Left lung (tissue), 10 donors: ENCODE measurements around the gene SYK. TPM values are rescaled to one million over a fixed set of nuclear protein-coding genes. Genes with fewer than 3 reads are reported as not detected.
A peak's percentile ranks its signal among the peaks of the same experiment; 100 is the strongest.

Source experiments
- ATAC-seq: fragments of 200-7000 bp; cut with Tn5 transposase; one replicate; pipeline ENCODE4 v1.9.1; 2020; ENCODE audit warnings: moderate library complexity
- DNase-seq, 4 donors: peaks; one replicate each; pipeline ENCODE4 v3.0.0-alpha.2; 2013 to 2020
- H3K27ac ChIP-seq, 2 donors: fragments of 200-600 bp; sonication (generic) in 1 of 2; one replicate each; pipeline versions ENCODE4 v1.5.0 to v1.8.0; 2020 to 2021
- H3K27me3 ChIP-seq, 2 donors: fragments of 200-600 bp; sonication (generic) in 1 of 2; one replicate each; pipeline versions ENCODE4 v1.5.0 to v1.8.0; 2020 to 2021
- H3K36me3 ChIP-seq, 2 donors: fragments of 200-600 bp; sonication (generic) in 1 of 2; one replicate each; pipeline versions ENCODE4 v1.5.0 to v1.8.0; 2020 to 2021
- H3K4me1 ChIP-seq, 2 donors: fragments of 200-600 bp; one replicate each; pipeline ENCODE4 v1.8.0; 2021
- H3K4me3 ChIP-seq, 2 donors: fragments of 200-600 bp; sonication (generic) in 1 of 2; one replicate each; pipeline versions ENCODE4 v1.5.0 to v1.8.0; 2020 to 2021; ENCODE audit warnings: mild to moderate bottlenecking in 1 of 2
- H3K9me3 ChIP-seq, 2 donors: fragments of 200-600 bp; sonication (generic) in 1 of 2; one replicate each; pipeline versions ENCODE4 v1.5.0 to v1.8.0; 2020 to 2021
- intact Hi-C, 2 donors: fragments of 100-400 bp; cut with DNase I; formaldehyde crosslinking; loops; one replicate each; pipeline versions ENCODE4 v1.11.2 to v1.14.2; 2022
- polyA plus RNA-seq, 6 donors: library from polyadenylated mRNA; unstranded; fragments of 120-200 nt; gene quantifications; one replicate each; pipeline ENCODE4 v1.2.1, GENCODE V29; 2013; ENCODE audit not compliant: insufficient read length in 6 of 6
- total RNA-seq, 2 donors: library from RNA; stranded (reverse); fragmentation: NEBNext Ultra II Directional; extraction: Animal tissue kit (Norgen Biotek cat#: 25700); gene quantifications; one replicate each; pipeline ENCODE4 v1.2.1, GENCODE V29; 2021
- TF ChIP-seq, protein P1 (sequence below), 2 donors: fragments of 200-600 bp; sonication (generic) in 1 of 2; IDR thresholded peaks; one replicate each; pipeline versions ENCODE4 v1.5.0 to v1.8.0; 2021; ENCODE audit warnings: antibody characterized with exemption in 2 of 2
- donor health status: DM: no; HTN: yes; CAD: no.
- donor health status: DM: no; HTN: no; CAD: no.

The SYK gene
- total and polyA plus RNA-seq, 8 donors = 16.0 to 91.8 (median 19.6) TPM

DNA sequence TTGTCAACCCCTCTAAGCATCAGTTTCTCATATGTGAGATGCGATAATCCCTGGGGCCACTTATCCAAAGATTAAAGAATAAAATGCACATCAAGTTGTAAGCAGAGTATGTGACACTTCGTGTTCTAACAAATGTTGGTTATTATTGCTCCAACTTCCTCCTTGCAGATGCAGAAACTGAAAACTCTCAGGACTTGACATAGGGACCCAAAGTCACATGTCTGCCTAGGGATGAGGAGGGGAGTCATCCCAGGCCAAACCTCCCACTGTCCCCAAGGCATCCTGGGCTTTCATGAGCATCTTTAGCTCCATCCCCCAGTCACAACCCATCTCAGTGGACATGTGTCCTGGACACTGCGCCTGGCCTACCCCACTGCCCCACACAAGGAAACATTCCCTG lies 27.5 kb upstream of the SYK start:
- Histone ChIP-seq H3K4me3 (no peak overlapping the region), H3K4me1 (peaks cover 0 to 28% of the 10 kb centered on the region in 2 donors), H3K27ac (no peak overlapping the region), H3K27me3 (no peaks in the 10 kb centered on the region), H3K36me3 (no peaks in the 10 kb centered on the region), H3K9me3 (no peaks in the 10 kb centered on the region)
- ATAC-seq = no peak
- TF ChIP-seq, protein P1, sequence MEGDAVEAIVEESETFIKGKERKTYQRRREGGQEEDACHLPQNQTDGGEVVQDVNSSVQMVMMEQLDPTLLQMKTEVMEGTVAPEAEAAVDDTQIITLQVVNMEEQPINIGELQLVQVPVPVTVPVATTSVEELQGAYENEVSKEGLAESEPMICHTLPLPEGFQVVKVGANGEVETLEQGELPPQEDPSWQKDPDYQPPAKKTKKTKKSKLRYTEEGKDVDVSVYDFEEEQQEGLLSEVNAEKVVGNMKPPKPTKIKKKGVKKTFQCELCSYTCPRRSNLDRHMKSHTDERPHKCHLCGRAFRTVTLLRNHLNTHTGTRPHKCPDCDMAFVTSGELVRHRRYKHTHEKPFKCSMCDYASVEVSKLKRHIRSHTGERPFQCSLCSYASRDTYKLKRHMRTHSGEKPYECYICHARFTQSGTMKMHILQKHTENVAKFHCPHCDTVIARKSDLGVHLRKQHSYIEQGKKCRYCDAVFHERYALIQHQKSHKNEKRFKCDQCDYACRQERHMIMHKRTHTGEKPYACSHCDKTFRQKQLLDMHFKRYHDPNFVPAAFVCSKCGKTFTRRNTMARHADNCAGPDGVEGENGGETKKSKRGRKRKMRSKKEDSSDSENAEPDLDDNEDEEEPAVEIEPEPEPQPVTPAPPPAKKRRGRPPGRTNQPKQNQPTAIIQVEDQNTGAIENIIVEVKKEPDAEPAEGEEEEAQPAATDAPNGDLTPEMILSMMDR (IDR thresholded peaks at IDR 0.05) = no peak
- no peak for DNase-seq
- intact Hi-C loops = no loop called here

DNA sequence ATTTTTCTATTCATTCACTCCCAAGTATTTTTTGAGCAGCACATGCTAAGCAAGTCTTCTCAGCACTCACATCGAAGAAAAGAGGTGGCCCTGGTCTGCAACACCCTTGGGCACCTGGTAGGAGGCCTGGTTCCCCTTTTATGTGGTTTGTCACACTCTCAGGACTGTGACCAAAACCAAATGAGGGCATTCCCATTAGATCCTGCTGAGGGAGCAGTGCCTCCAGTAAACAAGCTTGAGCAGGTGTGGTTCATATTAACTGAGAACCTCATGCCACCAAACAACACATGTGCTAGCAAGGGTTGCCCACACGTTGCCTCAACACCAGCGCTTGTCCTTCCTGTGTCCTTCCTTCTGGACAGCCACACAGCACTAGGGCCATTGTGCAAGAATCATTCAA lies 26.9 kb upstream of the SYK start:
- no peaks in the 10 kb centered on the region for H3K36me3 ChIP-seq
- ATAC-seq = peak; percentile 62
- no peak for DNase-seq
- no peak overlapping the region for H3K4me3 ChIP-seq
- H3K4me1 ChIP-seq = peaks cover 0 to 28% of the 10 kb centered on the region in 2 donors
- TF ChIP-seq, protein P1 (IDR thresholded peaks at IDR 0.05) = no peak
- no peak overlapping the region for H3K27ac ChIP-seq
- no peaks in the 10 kb centered on the region for H3K27me3 ChIP-seq
- intact Hi-C loops = no loop called here
- no peaks in the 10 kb centered on the region for H3K9me3 ChIP-seq

DNA sequence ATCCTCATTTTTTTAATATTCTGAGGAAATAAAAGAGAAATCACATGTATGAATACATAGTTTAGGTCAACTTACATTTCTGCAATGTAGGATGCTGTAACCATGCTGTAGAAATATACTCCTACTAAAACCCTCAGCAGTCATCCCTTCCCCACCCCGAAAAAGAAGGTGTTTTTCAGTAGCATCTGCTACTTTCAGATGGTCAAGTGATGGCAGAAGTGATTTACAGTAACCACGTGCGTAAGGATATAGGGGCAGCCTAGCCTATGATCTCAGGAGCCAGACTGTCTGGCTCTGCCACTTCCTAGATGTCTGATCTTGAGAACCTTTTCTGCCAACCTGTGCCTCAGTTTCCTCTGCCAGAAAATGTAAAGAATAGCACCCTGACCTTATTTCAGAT lies 26.0 kb upstream of the SYK start:
- ATAC-seq = no peak
- Histone ChIP-seq H3K9me3 (no peaks in the 10 kb centered on the region), H3K27ac (no peak overlapping the region), H3K27me3 (no peaks in the 10 kb centered on the region), H3K4me1 (peaks cover 0 to 28% of the 10 kb centered on the region in 2 donors), H3K36me3 (no peaks in the 10 kb centered on the region), H3K4me3 (no peak overlapping the region)
- TF ChIP-seq, protein P1 (IDR thresholded peaks at IDR 0.05) = no peak
- intact Hi-C loops = no loop called here
- DNase-seq = no peak

DNA sequence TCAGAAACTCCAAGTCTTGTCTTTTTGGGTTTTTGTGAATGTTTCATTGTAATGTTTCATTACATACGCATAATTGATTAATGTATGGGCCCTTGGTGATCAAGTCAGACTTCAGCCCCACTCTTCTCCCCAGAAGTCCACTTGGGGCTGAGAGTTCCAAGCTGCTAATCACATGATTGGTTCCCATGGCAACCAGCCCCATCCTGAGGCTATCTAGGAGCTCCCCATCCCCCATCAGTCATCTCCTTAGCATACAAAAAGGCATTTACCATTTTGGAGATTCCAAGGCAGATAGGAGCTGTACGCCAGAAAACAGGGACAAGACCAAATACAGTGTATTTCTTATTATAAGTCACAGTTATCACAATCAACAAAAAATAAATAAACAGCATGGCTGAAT lies 22.9 kb upstream of the SYK start:
- Histone ChIP-seq H3K9me3 (no peaks in the 10 kb centered on the region), H3K36me3 (no peaks in the 10 kb centered on the region), H3K4me3 (no peak overlapping the region), H3K27me3 (no peaks in the 10 kb centered on the region), H3K4me1 (peaks cover 0 to 11% of the 10 kb centered on the region in 2 donors), H3K27ac (no peak overlapping the region)
- ATAC-seq = no peak
- DNase-seq = no peak
- intact Hi-C loops = no loop called here
- TF ChIP-seq, protein P1 (IDR thresholded peaks at IDR 0.05) = no peak

DNA sequence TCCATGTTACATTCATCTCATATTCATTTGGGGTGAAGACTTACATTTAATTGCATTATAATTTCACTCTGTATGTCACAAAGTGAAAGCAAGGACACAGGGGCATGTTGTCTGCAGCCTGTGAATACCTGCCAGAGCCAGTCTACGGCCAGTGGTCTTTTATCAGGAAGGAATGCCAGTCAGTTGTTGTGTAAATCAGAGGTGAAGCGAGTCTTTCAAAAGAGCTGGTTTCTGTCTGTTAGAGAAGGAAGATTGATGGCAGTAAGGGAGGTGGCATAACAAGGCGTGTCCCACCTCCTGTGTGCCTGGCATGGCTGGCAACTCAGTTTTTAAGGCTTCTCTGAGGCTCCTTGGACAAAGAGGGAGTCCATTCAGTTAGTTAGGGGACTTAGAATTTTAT lies 18.1 kb upstream of the SYK start:
- no peak overlapping the region for H3K27ac ChIP-seq
- peaks cover 0 to 14% of the 10 kb centered on the region in 2 donors for H3K27me3 ChIP-seq
- H3K4me1 ChIP-seq = no peaks in the 10 kb centered on the region
- H3K36me3 ChIP-seq = no peaks in the 10 kb centered on the region
- intact Hi-C loops = no loop called here
- TF ChIP-seq, protein P1 (IDR thresholded peaks at IDR 0.05) = no peak
- ATAC-seq (no peak), DNase-seq (no peak)
- no peaks in the 10 kb centered on the region for H3K9me3 ChIP-seq
- H3K4me3 ChIP-seq = no peak overlapping the region
